ENCODE data around the gene NGRN.

- TF ChIP-seq CTCF (IDR thresholded peaks at IDR 0.05): no peak
- TF ChIP-seq SIN3A (IDR thresholded peaks at IDR 0.05; ENCODE audit: borderline replicate concordance, insufficient read depth, low read depth, low read length): no peak
These were observed 2.9 kb downstream of the NGRN start for GRCh38 chr15:90268415-90268814.

All from Panc1 (cell line).